Umbilical cord (tissue), 2 donors: Measurements from ENCODE around the gene SMAD4. TPM values are rescaled to one million over a fixed set of nuclear protein-coding genes. Genes with fewer than 3 reads are reported as not detected.
A peak's percentile ranks its signal among the peaks of the same experiment; 100 is the strongest.

Experiments
- DNase-seq: peaks from one replicate; pipeline ENCODE4 v3.0.0-alpha.2; 2015; ENCODE audit warnings: low spot score
- total RNA-seq: library from RNA; depleted of rRNA; stranded (reverse); fragments of >200 nt; gene quantifications from one replicate; pipeline ENCODE4 v1.2.3, GENCODE V29; 2014; ENCODE audit warnings: low replicate concordance; ENCODE audit not compliant: insufficient read depth

The SMAD4 gene
- total RNA-seq, 1 donor from 2014 or later: 92.9 TPM

DNA sequence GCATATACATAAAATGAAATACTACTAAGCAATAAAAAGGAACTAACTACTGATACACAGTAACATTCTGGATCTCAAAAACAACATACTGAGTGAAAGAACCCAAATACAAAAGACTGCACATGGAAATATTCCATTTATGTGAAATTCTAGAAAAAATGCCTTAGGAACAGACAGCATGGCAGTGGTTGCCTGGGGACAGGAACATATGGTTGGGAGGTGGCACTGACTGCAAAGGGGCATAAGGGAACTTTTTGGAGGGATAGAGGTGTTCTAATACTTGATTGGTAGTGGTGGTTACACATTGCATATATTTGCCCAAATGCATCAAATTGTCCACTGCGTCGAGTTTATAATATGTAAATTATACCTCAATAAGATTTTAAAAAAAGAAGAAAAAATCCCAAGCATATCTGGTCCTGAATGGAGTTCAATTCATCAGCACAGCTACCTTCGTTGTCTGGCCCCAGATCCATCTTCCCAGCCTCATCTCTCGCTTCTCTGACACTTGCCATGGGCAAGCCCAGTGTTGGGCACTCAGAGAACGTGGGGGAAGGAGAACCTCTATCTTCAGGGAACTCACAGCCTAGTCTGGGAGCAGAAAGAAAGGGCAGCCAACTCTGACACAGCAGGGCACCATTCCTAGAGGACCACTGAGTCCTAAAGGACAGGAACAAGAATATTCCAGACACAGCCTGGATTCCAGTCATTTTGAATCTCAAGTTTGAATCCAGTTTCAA, 8.6 kb upstream of the SMAD4 start:
- DNase-seq: no peak

DNA sequence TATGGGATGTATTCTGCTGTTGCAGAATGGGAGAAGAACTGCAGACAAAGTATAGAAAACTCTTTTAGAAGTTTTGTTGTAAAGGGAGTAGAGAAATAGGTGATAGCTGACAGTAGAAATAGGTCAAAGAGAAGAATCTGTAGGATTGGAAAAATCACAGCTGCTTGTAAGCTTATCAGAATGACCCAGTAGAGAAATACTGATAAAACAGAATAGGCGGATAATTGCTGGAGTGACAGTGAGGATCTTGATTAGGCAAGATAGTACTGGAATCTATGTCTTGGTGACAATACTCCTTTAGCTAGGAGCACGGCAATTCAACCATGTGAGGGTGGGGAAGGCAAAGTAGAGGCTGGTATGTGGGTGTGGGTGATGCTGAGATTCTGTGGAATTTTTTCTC, 4.5 kb upstream of the SMAD4 start:
- no peak for DNase-seq

DNA sequence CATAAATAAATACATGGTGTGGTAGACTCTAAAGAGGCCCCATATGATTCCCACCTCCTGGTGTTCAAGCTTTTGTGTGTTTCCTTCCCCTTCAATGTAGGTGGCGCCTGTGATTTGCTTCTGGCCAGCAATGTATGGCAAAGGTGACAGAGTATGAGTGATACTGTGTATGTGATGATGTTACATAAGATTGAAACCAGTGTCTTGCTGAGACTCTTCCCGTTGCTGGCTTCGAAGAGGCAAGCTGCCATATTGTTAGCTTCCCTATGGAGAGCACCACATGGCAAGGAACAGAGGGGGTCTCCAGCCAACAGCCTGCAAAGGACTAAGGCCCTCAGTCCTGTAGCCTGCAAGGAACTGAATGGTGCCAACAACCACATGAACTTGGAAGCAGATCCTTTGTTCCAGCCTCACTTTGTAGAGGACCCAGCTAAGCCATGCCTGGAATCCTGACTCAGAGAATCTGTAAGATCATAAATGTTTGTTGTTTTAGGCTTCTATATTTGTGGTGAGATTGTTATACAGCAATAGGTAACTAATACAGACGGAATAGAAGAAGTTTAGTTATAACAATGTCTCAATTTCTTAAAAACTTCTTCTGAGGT, 1.7 kb upstream of the SMAD4 start:
- DNase-seq: no peak

DNA sequence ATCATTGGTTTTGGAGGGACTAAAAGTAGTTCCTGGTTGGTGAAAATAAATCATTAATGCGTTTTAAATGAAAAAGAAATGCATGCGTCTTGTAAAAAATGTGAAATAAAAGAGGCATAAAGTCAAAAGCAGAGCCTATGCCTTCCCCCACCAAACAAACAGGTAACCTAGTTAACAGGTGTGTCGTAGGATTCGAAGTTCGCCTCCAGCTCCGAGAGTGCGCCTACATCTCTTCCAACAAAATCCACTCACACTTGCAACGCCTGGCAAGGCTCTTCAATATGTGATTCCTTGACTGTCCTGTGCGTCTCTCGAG, 677 bp upstream of the SMAD4 start:
- DNase-seq: no peak

DNA sequence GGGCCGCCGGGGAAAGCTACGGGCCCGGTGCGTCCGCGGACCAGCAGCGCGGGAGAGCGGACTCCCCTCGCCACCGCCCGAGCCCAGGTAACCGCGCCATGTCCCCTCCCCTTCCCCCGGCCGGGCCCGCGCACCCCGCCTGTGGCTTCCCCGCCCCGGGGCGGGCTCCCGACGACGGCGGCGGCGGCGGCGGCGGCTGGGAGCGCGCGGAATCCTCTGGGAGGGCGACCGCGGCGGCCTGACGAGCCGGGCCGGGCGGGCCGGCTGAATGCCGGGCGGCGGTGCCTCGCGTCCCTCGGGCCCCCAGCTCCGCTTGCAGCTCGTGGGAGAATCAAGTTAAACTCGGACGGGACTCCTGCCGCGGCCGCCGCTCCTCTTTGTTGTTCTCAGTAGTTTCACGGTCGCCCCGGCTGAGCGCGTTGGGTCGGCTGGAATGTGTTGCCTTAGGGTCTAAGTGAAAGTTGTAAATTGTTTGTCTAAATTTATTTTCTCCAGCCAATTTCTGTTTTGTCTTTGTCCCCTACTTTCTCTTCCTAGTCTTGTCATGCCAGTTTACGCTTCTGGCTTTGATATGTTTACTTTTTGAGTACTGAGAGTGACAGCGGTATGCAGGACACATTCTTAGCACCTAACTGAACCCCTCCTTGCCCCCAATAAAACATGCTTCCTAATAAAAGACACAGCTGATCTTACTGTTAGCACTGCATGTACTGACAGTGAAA, 685 bp downstream of the SMAD4 start:
- DNase-seq: peak; percentile 70

DNA sequence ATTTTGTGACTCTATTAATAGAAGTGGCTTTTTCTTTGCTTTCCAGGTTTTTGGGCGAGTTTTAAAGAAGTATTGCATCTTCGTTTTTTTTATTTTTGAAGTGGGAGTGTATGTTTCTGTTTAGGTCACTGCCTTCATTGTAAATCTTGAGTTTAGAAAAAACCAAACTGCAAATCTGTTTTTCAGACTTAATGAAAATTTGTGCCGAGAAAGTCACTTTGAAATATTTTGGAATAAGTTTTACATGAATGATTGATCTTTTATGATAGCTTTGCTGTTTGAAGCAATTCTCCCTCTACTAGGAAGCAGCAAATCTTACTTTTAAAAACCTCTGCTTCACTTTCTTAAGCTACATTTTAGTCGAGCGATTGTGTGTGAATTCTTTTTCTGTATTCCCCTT, 2.2 kb downstream of the SMAD4 start:
- DNase-seq: no peak

DNA sequence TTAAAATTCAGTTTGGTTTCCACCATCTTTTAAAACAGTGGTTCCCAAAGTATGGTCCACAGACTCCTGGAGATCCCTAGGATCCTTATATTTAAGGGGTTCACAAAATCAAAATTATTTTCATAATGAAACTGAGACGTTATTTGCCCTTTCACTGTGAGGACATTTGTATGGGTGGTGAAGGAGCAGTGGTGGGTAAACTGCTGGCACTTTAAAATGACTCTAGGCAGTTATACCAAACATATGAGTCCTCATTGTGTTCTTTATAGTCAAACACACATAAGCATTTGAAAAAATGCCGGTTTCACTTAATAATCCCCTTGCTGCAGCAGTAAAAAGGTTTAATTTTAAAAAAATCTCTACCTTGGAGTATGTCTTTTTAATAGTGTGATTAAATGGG, 7.2 kb downstream of the SMAD4 start:
- no peak for DNase-seq

DNA sequence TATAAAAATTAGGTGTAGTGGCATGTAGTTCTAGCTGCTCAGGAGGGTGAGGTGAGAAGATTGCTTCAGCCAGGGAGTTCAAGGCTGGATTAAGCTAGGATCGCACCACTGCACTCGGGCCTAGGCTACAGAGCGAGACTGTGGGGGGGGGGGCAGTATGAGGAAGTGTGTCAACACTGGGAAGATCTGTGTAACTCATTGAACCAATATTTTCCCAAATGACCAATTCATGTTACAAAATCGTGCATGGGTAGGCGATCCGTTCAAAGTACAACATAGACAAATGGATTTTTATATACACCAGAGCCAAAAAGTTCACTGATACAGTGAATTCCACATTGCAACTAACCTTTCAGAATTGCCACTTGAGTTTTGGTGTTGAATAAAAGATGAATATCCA, 8.1 kb downstream of the SMAD4 start:
- DNase-seq: no peak

DNA sequence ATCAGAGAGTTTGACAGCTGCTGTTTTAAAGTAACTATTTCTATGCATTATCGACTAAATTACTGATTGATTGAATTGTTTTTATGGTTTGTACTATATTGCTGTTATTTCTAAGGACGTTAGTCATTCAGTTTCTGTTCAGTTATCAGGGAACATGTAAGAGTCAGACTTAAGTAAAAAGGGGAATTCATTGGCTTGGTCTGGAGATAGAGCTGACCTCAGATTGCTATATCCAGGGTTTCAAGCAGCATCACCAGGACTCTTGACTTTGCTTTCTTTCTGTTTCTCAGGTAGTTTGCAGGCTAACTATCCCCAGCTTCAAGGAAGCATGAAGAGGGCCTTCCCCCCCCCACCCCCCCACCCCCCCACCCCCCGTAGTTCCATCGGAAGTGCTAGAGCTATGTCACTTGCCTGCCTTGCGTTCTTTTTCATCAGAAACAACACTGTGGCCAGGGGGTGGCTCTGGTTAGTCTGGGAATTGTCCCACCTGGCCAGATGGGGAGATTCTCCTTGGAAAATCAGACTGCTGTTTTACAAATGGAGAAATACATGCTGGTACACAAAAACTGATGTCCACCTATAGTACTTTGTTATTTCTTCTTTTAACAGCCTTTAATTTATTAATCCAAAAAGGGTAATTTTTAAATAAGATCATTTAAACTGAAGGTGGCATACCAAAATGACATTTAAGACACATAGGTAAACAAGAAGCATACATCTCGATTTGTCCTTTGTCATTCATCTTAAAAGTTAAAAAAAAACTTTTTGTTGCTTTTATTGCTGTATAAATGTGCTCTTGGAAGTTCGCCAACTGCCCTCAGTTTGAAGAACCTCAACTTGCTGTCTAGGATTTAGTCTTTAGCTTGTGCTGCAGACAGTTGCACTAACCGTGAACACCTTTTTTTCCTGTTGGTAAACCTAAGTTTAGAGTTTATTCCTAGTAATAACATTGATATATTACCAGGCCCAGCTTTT, 9.4 kb downstream of the SMAD4 start:
- no peak for DNase-seq

DNA sequence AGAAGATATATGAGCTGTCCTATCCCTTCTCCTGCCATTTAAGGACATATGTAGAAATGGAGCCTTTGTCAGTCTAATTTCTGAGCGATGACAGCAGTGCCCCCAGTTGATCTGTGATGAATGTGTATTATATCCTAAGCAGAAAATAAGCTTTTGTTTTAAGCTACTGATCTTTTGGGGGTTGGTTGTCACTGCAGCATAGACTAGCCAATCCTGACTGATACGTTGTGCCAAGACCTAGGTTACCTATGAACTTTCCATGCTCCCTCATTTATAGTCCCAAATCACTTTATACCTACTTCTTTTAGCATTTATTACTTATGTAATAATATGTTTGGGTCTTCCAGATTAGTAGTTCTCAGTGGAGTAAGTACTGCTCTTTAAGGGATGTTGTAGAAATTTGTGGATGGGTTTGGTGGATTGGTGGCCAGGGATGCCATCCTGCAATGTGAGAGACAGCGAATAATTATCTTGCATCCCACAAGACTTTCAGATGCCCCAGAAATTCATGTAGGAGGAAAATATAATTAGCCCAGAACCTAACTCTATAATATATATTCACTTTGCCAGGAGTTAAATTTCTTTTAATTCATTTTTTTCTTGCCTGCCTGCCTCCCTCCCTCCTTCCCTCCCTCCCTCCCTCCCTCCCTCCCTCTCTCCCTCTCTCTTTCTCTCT, 11.8 kb downstream of the SMAD4 start:
- DNase-seq: no peak

DNA sequence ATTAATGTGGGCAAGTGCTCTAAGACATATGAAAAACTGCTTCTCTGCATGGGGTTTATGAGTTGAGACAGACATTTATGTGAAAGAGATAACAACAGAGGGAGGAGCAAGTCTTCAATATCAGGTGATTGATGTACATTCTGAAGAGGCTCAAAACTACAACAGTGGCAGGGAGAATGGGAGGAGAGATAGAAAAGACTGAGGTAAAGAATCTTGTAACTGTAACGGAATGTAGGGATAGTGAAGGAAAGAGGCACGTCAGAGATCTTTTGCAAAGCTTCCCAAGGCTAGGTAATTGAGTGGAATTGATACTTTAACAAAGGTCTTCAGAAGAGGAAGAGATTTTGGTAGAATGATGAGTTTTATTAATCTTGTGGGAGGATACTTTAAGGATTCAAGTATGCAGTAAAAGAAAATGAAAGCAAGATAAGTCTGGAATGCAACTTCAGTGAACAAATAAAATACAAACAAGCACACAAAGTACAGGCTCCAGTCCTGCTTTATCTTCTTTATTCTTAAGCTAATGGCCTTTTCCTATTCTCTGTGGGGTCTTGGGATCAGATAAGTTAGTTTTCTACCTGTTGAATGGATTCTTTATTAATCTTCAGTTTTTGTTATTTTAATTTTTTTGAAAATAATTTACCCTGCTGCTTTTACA, 15.0 kb downstream of the SMAD4 start:
- no peak for DNase-seq

DNA sequence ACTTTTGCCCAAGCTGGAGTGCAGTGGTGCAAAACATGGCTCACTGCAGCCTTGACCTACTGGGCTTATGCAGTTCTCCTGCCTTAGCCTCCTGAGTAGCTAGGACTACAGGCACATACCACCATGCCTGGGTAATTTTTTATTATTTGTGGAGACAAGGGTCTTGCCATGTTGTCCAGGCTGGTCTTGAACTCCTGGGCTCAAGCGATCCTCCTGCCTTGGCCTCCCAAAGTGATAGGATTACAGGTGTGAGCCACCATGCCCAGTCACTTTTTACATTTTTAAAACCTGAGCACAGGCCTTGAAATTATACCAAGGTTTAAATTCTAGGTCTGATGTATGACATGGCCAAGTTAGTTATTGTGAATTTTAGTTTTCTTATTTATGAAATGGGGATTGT, 18.2 kb downstream of the SMAD4 start:
- no peak for DNase-seq

DNA sequence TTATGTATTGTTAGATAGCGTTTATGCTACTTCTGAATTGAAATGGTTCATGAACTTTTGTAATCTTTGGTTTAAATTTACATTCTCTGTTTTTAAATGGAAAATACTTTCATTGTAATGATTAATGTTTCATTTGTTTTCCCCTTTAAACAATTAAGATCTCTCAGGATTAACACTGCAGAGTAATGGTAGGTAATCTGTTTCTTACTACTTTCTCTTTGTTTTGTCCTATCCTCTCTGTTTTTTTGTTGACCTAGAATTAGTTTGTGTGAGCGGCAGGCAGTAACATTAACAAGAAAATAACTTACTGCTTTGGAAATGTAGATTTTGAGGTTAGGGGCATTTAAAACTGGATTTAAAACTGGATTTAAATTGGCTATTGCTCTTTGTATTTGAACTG, 19.1 kb downstream of the SMAD4 start:
- no peak for DNase-seq

DNA sequence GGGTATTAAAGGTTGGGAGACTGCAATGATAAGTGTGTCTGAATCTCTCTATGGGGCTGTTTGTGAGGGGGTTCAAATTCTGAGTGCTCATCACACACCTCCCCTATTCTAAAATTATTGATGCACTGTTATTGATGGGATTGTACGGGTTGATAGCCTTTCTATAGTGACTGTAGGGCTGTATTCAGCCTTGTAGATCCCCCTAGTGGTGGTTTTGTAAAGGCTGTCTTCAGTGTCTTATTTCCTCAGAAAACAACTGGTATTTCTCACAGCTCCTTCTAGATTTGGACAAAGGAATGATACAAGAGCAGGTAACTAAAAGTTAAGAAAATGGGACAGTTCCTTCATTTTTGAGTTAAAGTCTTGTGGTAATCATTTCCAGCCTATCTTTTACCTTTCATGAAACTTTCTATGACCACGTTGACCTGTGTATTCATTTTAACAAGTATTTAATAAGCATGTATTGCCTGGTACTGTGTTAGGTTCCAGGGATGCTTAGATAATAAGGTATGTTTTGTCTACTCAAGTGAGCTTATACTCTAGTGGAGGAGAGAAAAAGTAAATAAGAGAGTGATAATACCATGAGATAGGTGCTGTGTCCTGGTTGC, 21.2 kb downstream of the SMAD4 start:
- DNase-seq: peak; percentile 50

DNA sequence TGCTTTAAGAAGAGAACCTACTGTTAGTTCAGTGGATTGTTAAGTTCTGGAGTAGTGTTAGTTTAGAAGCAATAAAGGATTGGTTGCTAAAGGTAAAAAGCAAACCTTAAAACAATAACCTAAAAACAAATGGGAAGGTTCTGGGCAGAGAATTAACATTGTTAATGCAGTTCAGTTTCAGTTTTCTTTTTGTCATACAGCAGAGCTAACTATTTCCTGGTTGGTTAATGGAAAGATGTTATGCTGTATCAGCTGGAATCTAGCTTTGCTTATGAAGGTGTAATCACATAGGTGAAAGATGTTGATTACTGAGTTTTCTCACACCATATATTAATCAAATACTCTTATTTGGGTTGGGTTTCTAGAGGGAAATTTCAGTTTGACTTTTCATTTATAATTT, 23.8 kb downstream of the SMAD4 start:
- DNase-seq: no peak

DNA sequence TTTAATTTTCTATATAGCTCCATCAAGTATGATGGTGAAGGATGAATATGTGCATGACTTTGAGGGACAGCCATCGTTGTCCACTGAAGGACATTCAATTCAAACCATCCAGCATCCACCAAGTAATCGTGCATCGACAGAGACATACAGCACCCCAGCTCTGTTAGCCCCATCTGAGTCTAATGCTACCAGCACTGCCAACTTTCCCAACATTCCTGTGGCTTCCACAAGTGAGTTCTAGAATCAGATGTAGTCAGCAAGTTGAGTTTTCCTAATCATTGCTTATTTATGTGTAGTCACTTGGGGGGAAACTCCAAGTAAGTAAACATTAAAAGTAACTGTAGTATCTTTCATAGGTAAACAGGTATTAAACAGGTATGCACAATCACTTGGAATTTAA, 24.8 kb downstream of the SMAD4 start:
- DNase-seq: no peak

DNA sequence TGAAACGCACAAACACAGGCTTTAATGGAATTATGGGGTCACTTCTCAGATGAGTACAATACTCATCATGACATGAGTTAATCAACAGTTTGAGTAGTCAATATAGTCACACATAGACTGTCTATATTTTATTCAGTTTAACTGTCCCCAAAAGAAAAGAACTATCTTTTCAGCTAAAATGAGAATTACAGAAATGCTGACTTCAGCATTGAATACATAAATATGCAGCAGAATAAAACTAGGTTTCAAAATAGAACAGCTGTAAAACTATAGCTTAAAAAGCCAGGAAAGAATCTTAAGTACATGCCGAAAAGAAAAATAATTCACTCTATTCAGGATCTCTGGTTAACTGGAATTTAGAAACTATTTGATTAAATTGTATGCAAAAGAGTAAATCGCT, 30.0 kb downstream of the SMAD4 start:
- DNase-seq: no peak

DNA sequence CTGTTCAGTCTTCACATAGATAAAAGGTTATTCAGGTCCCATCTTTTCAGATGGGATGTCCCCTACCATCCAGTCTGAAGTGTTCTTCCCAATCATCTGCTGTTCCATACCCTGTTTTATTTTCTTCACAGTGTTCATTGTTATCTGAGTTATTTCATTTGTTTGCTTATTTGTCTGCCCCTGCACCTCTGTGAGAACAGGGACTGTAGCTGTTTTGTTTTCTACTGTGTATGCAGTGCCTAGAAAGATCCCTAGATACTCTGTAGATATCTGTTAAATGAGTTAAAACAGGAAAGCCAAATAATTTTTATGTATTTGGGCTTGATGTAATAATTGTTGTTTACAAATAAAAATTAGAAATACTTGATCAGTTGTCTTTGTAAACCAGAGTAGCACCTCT, 34.2 kb downstream of the SMAD4 start:
- no peak for DNase-seq

DNA sequence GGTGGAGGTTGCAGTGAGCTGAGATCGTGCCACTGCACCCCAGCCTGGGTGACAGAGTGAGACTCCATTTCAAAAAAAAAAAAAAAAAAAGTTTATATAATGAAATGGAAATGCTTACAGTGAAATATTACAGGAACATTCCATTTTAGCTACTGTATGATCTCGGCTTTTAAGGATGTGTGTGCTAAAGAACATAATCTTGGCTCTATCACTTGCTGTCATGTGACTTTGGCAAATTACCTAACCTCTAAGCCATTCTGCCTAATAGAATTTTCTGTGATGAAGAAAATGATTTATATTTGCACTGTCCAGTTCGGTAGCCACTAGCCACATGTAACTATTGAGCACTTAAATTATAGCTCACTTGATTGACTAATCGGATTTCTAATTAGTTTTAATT, 36.3 kb downstream of the SMAD4 start:
- no peak for DNase-seq

DNA sequence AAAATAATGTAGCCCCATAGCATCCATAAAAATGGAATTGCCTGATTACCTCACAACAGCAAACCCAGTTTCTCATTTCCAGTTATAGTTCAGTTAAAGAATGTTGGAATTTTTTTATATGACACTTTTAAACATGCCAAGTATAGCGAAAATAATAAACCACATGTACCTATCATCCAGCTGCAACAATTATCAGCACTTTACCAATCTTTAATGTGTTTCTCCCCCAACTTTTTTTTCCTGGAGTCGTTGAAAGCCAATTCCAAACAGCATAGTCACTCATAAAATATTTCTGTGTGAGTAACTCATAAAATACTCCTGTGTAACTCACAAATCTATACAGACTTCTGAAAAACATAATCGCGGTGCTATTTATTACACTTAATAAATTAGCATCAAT, 38.1 kb downstream of the SMAD4 start:
- no peak for DNase-seq

DNA sequence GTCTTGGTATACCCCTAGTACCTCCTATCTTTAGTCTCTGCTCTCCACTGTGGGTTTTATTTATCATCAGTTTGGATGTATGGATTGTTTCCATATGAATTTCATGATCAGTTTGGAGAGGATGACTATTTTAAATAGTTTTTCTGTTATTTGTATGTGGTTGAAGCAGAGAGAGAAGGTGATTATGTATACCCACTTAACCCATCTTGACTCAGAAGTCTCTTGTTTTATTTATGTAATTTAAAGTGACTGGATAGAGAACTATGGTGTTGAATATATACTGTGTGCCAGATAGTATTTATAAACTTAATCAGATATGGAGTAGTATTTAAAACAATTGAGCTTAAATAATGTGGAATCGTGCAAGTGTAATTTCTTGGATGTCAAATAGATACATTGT, 39.9 kb downstream of the SMAD4 start:
- no peak for DNase-seq
